Caco-2 (cell line): Measurements from ENCODE around the gene DLX6. TPM values are rescaled to one million over a fixed set of nuclear protein-coding genes. Genes with fewer than 3 reads are reported as not detected.

ENCODE experiments used
- Bru-seq: library from RNA; stranded (reverse); fragments of 400-500 nt; gene quantifications from one replicate; lab custom pipeline; 2021; lab: Mats Ljungman, UMichigan
- BruChase-seq, 2 experiments: library from RNA; stranded (reverse); fragments of 400-500 nt; gene quantifications; one replicate each; lab custom pipeline; 2021; lab: Mats Ljungman, UMichigan
- BruUV-seq: library from RNA; stranded (reverse); fragments of 400-500 nt; replicated peaks from 2 replicates; lab custom pipeline; 2021; lab: Mats Ljungman, UMichigan
- CTCF ChIA-PET: fragments of 300-600 bp; sonication (Branson Sonifier 250); formaldehyde crosslinking; loops from one replicate; lab custom pipeline; 2022; ENCODE audit warnings: antibody characterized with exemption; lab: Charles Lee
- POLR2A ChIA-PET: fragments of 300-600 bp; sonication (Branson Sonifier 250); formaldehyde crosslinking; loops from one replicate; lab custom pipeline; 2022; ENCODE audit warnings: antibody characterized with exemption; lab: Charles Lee
- DNase-seq, 2 experiments: peaks; one replicate each; pipeline versions ENCODE4 v3.0.0 to v3.0.0-alpha.2; 2020 to 2022
- H3K27me3 ChIP-seq: replicated peaks from 2 replicates; pipeline ENCODE4 v1.6.0; 2011; ENCODE audit warnings: low read length; ENCODE audit not compliant: control insufficient read depth, insufficient read depth
- H3K36me3 ChIP-seq: 2 replicates; pipeline ENCODE4 v1.5.1; 2011; ENCODE audit warnings: low read length; ENCODE audit not compliant: control insufficient read depth, insufficient read depth
- H3K4me1 ChIP-seq: fragments of 250-450 bp; sonication (Bioruptor Pico); 2 replicates; pipeline ENCODE4 v1.5.1; 2020; ENCODE audit warnings: mild to moderate bottlenecking
- H3K4me3 ChIP-seq: 2 replicates; pipeline ENCODE4 v1.5.1; 2011; ENCODE audit warnings: low read depth, mild to moderate bottlenecking, control low read depth, low read length
- H3K9me3 ChIP-seq: fragments of 250-450 bp; sonication (Bioruptor Pico); 2 replicates; pipeline ENCODE4 v1.5.1; 2020; ENCODE audit warnings: mild to moderate bottlenecking, moderate library complexity
- H3K27ac Mint-ChIP-seq: one replicate; pipeline ENCODE4 v1.8.0; 2022; ENCODE audit warnings: mixed read lengths; ENCODE audit not compliant: unreplicated experiment
- H3K27me3 Mint-ChIP-seq: one replicate; pipeline ENCODE4 v1.8.0; 2022; ENCODE audit warnings: mixed read lengths; ENCODE audit not compliant: insufficient read depth, unreplicated experiment
- H3K36me3 Mint-ChIP-seq: one replicate; pipeline ENCODE4 v1.8.0; 2022; ENCODE audit warnings: mild to moderate bottlenecking, mixed read lengths; ENCODE audit not compliant: insufficient read depth, unreplicated experiment
- H3K4me1 Mint-ChIP-seq: one replicate; pipeline ENCODE4 v1.8.0; 2022; ENCODE audit warnings: low read depth, mixed read lengths; ENCODE audit not compliant: unreplicated experiment
- H3K4me3 Mint-ChIP-seq: one replicate; pipeline ENCODE4 v1.8.0; 2022; ENCODE audit warnings: mild to moderate bottlenecking, moderate library complexity, mixed read lengths; ENCODE audit not compliant: unreplicated experiment
- H3K9me3 Mint-ChIP-seq: one replicate; pipeline ENCODE4 v1.8.0; 2022; ENCODE audit warnings: mixed read lengths; ENCODE audit not compliant: unreplicated experiment
- CTCF ChIP-seq, 2 experiments: fragments of 200-600 bp in 1 of 2; IDR thresholded peaks; 1 replicate in 1 of 2; 2 replicates in 1 of 2; pipeline versions ENCODE4 v1.5.1 to v1.8.0; 2011 to 2022; ENCODE audit warnings: antibody characterized with exemption in 1 of 2, control low read depth in 1 of 2, inconsistent platforms in 1 of 2, low read depth in 1 of 2, low read length in 1 of 2, mild to moderate bottlenecking in 1 of 2, moderate library complexity in 1 of 2; ENCODE audit not compliant: insufficient read depth in 1 of 2, severe bottlenecking in 1 of 2, unreplicated experiment in 1 of 2
- intact Hi-C: fragments of 100-400 bp; cut with micrococcal nuclease; formaldehyde crosslinking; loops from one replicate; pipeline ENCODE4 v1.10.0; 2022; ENCODE audit not compliant: unreplicated experiment
- long read RNA-seq: library from polyadenylated mRNA; stranded (forward); transcript quantifications from one replicate; pipeline ENCODE4 v2.0.0, GENCODE V29; 2022
- total RNA-seq: library from RNA; stranded (reverse); gene quantifications from 2 replicates; pipeline ENCODE4 v1.2.3, GENCODE V29; 2022

The DLX6 gene
- total RNA-seq: 3.5 and 3.9 TPM in 2 replicates
- Bru-seq, nascent RNA: percentile 50 among the genes with signal in this experiment
- BruChase-seq, experiment 1, labeled RNA remaining after a 2-hour chase: percentile 61 among the genes with signal in this experiment
- BruChase-seq, experiment 2, labeled RNA remaining after a 6-hour chase: percentile 39 among the genes with signal in this experiment
- long read RNA-seq, partial matches to known transcripts: 0 of 4 reads
- long read RNA-seq, other reads (novel, unspliced or antisense): 3 of 4 reads

- peak within 1 kb of the TSS; percentile 66 for H3K27ac Mint-ChIP-seq
- POLR2A ChIA-PET: interaction anchor here (0.5 to 1.0 kb wide), 3 partner anchors 10 to 449 kb away, joined by 3 to 8 read pairs (median 4); no protein-coding TSS in a partner anchor
- BruUV-seq: no TSS peak
- H3K9me3 Mint-ChIP-seq: no peaks in the 10 kb centered on the region
- no peaks in the 10 kb centered on the region for H3K27me3 ChIP-seq
- peak within 1 kb of the TSS; percentile 80 for H3K4me3 ChIP-seq
- no peak for TF ChIP-seq CTCF (IDR thresholded peaks at IDR 0.05; ENCODE audit: insufficient read depth in 1 of 2, low read depth in 1 of 2, low read length in 1 of 2, severe bottlenecking in 1 of 2, unreplicated experiment in 1 of 2)
- no peaks in the 10 kb centered on the region for H3K36me3 Mint-ChIP-seq
- DNase-seq: peak; percentile 87 to 90
- CTCF ChIA-PET: interaction anchor here (0.8 to 4.0 kb wide), 3 partner anchors 12 to 136 kb away, joined by 4 to 13 read pairs (median 8); no protein-coding TSS in a partner anchor
- H3K4me1 ChIP-seq: peaks cover 6% of the 10 kb centered on the region; the same call in 1 of the 2 replicates
- no peaks in the 10 kb centered on the region for H3K27me3 Mint-ChIP-seq
- intact Hi-C loops: no loop called here
- no peaks in the 10 kb centered on the region for H3K4me1 Mint-ChIP-seq
- no peaks in the 10 kb centered on the region for H3K9me3 ChIP-seq
- H3K4me3 Mint-ChIP-seq: peak within 1 kb of the TSS; percentile 86
- no peaks in the 10 kb centered on the region for H3K36me3 ChIP-seq
These were observed at the start of gene DLX6 for GRCh38 chr7:97005183-97006054. Gene DLX6, plus strand, starts transcription at chr7:97005553. Its CDS starts 425 bp downstream, at chr7:97005978.

- CTCF ChIA-PET: no interaction called here
- H3K4me3 ChIP-seq: no peak overlapping the region
- DNase-seq: no peak
- H3K27me3 ChIP-seq: no peaks in the 10 kb centered on the region
- Mint-ChIP-seq H3K27me3 (peaks cover 14% of the 10 kb centered on the region), H3K4me1 (no peaks in the 10 kb centered on the region), H3K36me3 (no peaks in the 10 kb centered on the region), H3K4me3 (no peak overlapping the region), H3K9me3 (no peaks in the 10 kb centered on the region), H3K27ac (no peak overlapping the region)
- POLR2A ChIA-PET: no interaction called here
- H3K9me3 ChIP-seq: no peaks in the 10 kb centered on the region
- no peaks in the 10 kb centered on the region for H3K36me3 ChIP-seq
- intact Hi-C loops: no loop called here
- H3K4me1 ChIP-seq: no peaks in the 10 kb centered on the region
- no TSS peak for BruUV-seq
- no peak for TF ChIP-seq CTCF (IDR thresholded peaks at IDR 0.05; ENCODE audit: insufficient read depth in 1 of 2, low read depth in 1 of 2, low read length in 1 of 2, severe bottlenecking in 1 of 2, unreplicated experiment in 1 of 2)
These were observed 46.2 kb upstream of the DLX6 start for GRCh38 chr7:96959135-96959534.

GRCh38 chr7:96962221-96962885, 43.0 kb upstream of the DLX6 start:
- Histone ChIP-seq H3K4me3 (no peak overlapping the region), H3K4me1 (no peaks in the 10 kb centered on the region), H3K27me3 (no peaks in the 10 kb centered on the region), H3K9me3 (no peaks in the 10 kb centered on the region), H3K36me3 (no peaks in the 10 kb centered on the region)
- TF ChIP-seq CTCF (IDR thresholded peaks at IDR 0.05; ENCODE audit: insufficient read depth in 1 of 2, low read depth in 1 of 2, low read length in 1 of 2, severe bottlenecking in 1 of 2, unreplicated experiment in 1 of 2): no peak
- H3K27me3 Mint-ChIP-seq: peaks cover 18% of the 10 kb centered on the region
- H3K27ac Mint-ChIP-seq: no peak overlapping the region
- H3K9me3 Mint-ChIP-seq: no peaks in the 10 kb centered on the region
- ChIA-PET POLR2A (no interaction called here), CTCF (no interaction called here)
- H3K4me3 Mint-ChIP-seq: no peak overlapping the region
- no peaks in the 10 kb centered on the region for H3K4me1 Mint-ChIP-seq
- intact Hi-C loops: no loop called here
- no TSS peak for BruUV-seq
- DNase-seq: no peak
- no peaks in the 10 kb centered on the region for H3K36me3 Mint-ChIP-seq
